HL-60/S4 treated with retinoic acid at 250 ng/mL for 4 days and 3 days (cell line): ENCODE data around the gene GRAP2.
"Not testable (repeated sequence)": the region's sequence is repeated elsewhere in the genome, so short reads cannot be mapped to it uniquely, and the experiment has no call there.

Source experiments
- in situ Hi-C: fragments of 300-500 bp; cut with MboI; formaldehyde crosslinking; loops from 2 replicates; pipeline ENCODE4 v1.7.0; 2022; ENCODE audit warnings: low sequenced_read_pairs

Gene GRAP2

GRCh38 chr22:39991159-39991860 is 90.4 kb downstream of the GRAP2 start:
- in situ Hi-C loops: no loop called here

DNA sequence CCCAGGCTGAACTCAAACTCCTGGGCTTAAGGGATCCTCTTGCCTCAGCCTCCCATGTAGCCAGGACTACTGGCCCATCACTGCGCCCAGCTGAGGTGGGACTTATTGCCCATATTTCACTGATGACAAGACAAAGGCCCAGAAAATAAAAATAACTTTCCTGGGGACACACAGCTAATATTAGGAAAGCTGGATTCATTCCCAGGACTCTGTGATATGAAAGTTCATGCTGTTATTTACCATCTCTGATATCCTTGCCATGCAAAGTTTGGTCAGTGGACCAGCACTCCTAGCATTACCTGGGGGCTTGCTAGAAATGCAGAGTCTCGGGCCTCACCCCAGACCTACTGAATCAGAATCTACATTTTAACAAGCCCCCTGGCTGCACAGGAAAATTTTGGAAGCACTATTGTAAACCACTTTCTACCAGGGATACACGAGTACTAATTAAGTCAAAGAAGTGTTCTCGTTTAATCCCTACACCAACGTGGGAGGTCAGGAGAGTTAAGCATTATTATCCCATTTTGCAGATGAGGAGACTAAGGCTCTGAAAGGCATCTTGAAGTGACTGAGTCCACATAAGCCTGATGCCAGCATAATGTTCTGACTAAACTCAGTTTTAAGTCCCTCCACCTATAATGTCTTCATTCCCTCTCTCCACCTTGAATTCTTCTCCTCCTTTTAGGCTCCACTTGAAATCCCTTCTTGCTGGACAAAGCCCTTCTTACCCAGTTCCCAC is 91.4 kb downstream of the GRAP2 start:
- in situ Hi-C loops: no loop called here

DNA sequence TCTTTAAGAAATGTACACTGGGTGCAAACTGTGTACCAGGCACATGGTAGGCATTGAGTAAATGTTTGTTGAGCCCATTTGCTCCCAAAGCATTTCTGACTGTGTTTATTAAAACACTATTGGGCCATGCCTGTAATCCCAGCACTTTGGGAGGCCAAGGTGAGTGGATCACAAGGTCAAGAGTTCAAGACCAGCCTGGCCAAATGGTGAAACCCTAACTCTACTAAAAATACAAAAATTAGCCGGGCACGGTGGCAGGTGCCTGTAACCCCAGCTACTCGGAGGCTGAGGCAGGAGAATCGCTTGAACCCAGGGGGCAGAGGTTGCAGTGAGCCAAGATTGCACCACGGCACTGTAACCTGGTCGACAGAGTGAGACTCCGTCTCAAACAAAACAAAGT is 92.0 kb downstream of the GRAP2 start:
- in situ Hi-C loops: not testable (repeated sequence)

GRCh38 chr22:39994041-39994565 is 93.2 kb downstream of the GRAP2 start:
- in situ Hi-C loops: no loop called here

GRCh38 chr22:39994566-39995392 is 93.9 kb downstream of the GRAP2 start, which contains the start of gene FAM83F:
TSS of gene FAM83F (plus strand) at chr22:39994954. CDS start at chr22:39995043, 89 bp downstream.
- in situ Hi-C loops: no loop called here

- in situ Hi-C loops: no loop called here
Observed at GRCh38 chr22:39995393-39996252, 94.7 kb downstream of the GRAP2 start.

DNA sequence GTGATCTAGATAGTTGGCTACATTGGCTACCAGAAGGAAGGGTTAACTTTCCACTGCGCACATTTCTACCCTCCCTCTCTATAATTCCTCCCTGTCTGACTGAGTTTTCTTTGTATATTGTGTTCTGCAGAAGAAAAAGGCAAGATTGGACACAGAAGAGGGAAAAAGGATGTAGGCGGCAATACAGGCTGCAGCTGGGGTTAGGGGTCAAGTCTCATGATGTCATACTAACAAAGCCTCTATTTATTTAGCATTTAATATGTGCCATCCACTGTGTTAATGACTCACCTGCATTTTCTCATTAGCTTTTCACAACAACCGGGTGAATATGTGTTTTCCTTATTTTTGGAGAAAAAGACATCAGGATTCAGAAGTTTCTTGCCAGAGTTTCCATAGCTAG is 95.8 kb downstream of the GRAP2 start:
- in situ Hi-C loops: no loop called here

DNA sequence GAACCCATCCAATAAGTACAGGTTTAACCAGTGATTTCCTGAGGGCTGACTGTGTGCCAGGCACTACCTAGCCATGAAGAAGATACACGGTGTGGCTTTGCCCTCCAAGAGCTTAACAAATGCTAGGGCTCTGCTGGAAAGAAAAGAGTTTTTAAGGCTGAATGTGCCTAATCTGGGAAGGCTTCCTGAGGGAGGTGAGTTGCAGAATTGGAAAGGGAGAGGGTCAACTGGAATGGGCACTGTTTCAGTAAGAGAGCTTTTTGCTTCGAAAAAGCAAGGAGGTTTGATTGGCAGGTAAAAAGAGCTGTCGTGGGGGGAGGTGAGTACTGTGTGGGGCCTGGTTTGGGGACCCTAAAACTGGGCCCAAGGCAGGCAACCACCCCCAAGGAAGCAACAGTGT is 96.5 kb downstream of the GRAP2 start:
- in situ Hi-C loops: no loop called here

DNA sequence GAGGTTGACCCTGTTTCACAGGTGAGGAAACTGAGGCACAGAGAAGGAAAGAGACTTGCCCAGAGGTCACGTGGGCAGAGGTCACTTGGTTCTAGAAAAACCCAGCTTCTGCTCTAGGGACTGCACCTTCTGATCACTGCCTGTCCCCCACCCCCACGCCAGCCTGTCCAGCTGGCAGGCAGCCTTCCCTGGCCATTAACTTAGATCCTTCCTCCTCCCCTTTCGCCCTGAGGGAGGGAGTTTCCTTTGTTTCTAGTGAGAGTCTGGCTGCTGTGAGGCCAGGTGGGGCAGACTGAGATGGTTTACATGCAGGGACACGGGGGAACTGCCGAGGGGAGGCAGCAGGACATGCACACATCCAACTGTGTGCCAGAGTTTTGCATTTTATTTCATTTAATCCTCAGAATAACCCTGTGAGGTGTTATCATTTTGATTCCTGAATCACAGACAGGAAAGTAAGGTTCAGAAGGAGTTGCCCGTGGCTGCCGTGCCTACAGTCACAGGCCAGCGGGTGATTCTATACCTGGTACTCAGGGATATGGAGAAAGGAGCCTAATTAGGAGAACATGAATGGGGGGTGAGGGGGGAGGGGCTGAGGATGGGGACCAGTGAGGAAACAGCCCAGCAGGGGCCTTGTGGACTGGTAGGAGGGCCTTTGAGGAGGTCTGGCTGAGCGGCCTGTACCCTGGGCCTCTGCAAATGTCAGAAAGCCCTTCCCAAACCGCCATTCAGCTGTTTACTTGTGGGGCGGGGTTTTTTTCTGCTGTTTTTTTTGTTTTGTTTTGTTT is 97.2 kb downstream of the GRAP2 start:
- in situ Hi-C loops: no loop called here

- in situ Hi-C loops: no loop called here
Observed at GRCh38 chr22:39999144-39999757, 98.4 kb downstream of the GRAP2 start.

- in situ Hi-C loops: no loop called here
Observed at GRCh38 chr22:40000171-40000570, 99.3 kb downstream of the GRAP2 start.

DNA sequence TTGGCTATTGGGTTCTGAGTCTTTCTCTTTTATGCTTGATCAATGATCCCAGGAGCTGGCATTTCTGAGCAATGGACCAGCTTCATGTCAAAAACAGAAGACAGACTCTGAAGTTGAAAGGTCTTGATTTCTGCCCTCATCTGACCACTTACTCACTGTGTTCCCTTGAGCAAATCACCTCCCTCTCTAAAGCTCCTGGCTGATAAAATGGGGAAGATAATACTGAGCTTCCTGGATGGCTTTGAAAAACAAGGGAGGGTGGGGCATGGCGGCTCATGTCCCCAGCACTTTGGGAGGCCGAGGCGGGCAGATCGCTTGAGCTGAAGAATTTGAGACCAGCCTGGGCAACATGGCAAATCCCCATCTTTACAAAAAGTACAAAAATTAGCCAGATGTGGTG is 100.2 kb downstream of the GRAP2 start:
- in situ Hi-C loops: no loop called here

GRCh38 chr22:40001800-40002577 is 101.1 kb downstream of the GRAP2 start:
- in situ Hi-C loops: no loop called here

DNA sequence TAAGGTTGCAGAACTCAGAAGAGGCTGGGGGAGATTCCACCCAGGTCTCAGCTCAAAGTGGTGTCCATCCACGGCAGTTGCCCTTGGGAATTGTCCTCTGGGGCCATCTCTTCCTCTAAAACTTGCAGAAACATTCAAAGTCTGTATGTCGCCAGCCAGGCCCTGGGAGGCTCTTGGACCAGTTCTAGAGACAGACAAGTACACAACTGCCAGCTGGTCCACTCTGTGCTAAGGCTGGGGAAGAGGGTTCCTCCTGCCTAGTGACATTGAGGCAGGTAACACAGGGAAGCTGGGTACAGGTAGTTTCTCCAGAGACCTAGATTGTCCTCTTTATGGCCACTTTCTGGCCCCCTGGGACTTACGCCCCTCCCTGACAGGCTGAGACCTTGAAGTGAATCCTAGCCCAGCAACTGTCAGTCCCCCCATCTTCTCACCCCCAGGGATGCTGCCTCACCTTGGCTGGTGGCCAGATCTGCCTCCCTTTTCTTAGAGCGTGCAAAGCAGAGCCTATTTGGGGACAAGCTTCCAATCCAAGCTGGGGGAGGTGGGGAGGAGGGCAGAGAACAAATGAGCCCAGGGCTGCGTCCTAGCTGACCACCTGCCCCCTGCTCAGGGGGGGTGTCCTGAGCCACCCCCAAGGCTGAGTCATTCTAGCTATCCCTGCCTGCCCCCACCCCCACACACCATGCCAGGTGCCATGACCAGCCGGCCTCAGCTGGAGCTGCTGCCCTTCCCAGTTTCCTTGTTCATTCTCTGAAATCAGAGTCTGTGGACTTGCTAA is 102.2 kb downstream of the GRAP2 start:
- in situ Hi-C loops: no loop called here

GRCh38 chr22:40004836-40005235 is 104.0 kb downstream of the GRAP2 start:
- in situ Hi-C loops: no loop called here

DNA sequence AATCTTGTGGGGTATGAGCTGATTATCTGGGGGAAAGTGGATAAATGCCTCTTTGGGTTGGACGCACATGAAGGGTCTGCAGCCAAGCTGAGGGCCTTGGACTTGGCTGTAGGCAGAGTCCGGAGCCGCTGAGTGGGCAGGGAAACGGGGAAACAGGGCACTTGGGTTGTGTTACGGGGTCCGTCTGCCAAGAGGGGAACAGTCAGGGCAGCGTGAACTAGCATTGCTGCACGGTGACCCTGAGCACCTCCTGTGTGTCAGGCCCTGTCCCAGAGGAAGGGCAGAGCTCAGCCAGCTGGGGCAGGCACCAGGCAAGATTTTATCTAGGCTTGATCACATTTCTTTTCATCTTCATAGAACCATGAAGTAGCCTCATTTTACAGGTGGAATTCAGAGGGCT is 105.8 kb downstream of the GRAP2 start:
- in situ Hi-C loops: no loop called here

DNA sequence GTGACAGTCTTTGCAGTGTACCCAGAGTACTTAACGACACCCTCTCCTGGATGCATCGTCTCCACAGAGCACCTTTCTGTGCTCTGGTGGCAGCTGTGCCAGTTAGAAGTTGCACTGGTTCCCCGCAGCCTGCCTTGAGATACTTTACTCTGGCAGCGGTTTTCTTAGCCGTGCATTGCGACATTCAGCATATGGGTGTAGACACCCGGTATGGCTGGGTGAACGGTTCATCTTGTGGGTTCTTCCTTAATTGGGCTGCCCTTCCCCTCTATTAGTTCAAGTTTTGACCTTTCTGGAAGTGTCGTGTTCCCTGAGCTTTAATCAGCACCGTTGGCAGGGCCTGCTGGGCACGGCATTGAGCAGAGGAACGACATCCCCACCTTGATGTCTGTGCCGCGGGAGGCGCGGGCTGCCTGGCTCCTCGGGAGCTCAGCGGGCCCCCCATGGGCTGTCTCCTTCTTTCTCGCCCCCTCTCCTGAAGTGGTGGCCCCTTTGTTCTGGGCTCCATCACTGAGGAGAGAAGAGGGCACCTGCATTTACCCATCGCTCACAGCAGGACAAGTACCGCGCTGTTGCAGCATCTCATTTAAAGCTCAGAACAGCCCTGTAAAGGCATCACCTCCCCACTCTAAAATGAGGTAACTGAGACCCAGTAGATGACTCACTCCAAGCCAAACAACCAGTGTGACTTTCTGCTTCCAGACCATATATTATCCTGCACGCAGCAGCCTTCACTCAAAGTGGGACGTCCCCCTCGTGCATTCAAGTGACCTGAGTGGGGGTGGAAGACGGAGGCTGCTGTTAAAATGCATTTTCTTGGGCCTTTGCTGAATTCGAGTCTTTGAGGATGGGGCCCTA is 107.2 kb downstream of the GRAP2 start:
- in situ Hi-C loops: no loop called here
